H54 (cell line): ENCODE results near the gene FAM76B.

ENCODE experiments used
- DNase-seq: peaks from one replicate; pipeline ENCODE4 v3.0.0; 2011; ENCODE audit warnings: low spot score, mixed read lengths; ENCODE audit not compliant: insufficient read length
- FAIRE-seq: peaks from 3 replicates; lab custom pipeline; 2011; peaks lifted over from hg19 to GRCh38; lab: Jason Lieb, UNC
- POLR2A ChIP-seq: IDR thresholded peaks from 2 replicates; pipeline ENCODE4 v1.6.1; 2011; ENCODE audit warnings: low read depth, mild to moderate bottlenecking, low read length

FAM76B gene

DNA sequence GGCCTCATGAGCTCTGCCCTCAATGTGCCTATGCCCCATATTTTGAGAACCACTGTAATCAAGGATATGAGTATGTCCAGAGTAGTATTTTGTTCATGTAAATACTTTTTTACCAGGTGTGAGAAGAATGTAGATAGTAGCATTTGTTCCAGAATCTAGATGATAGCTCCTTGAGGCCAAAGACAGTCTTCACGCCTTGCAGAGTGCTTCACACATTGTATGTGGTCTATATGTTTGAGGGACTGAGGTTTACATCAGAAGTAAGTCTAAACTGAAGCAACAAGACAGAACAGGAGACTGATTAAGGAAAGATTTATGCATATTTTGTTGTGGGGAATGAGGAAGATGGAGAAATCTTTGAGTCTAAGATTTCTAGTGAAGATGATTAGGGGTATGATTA, 13.2 kb upstream of the FAM76B start:
- FAIRE-seq (no peak), DNase-seq (no peak)
- TF ChIP-seq POLR2A: no peak

GRCh38 chr11:95800438-95800837, 10.9 kb upstream of the FAM76B start:
- DNase-seq (no peak), FAIRE-seq (no peak)
- TF ChIP-seq POLR2A: no peak

GRCh38 chr11:95799546-95799945, 10.0 kb upstream of the FAM76B start:
- TF ChIP-seq POLR2A: no peak
- DNase-seq (no peak), FAIRE-seq (no peak)

DNA sequence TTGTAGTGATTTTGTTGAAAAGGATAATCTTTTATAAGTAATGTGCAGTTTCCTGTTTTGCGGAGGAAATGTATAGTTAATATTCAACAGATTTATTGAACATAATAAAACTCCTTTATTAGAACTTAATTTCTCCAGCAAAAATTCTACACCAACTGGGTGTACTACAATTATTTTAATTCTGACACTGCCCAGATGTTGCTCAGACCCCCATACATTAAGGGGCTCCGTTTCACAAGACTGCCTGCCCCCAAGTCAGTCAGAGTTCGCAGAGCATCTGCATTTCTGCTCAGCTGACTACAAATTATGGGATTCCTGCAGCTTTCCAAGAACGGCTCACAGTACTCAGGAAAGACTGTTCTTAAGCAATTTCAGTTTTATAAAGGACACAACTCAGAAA, 6.9 kb upstream of the FAM76B start:
- FAIRE-seq (no peak), DNase-seq (no peak)
- TF ChIP-seq POLR2A: no peak

- no peak for FAIRE-seq
- DNase-seq: no peak
- no peak for TF ChIP-seq POLR2A
Observed at GRCh38 chr11:95795627-95796295, 6.2 kb upstream of the FAM76B start.

GRCh38 chr11:95794086-95794485, 4.5 kb upstream of the FAM76B start:
- no peak for TF ChIP-seq POLR2A
- FAIRE-seq (no peak), DNase-seq (no peak)

DNA sequence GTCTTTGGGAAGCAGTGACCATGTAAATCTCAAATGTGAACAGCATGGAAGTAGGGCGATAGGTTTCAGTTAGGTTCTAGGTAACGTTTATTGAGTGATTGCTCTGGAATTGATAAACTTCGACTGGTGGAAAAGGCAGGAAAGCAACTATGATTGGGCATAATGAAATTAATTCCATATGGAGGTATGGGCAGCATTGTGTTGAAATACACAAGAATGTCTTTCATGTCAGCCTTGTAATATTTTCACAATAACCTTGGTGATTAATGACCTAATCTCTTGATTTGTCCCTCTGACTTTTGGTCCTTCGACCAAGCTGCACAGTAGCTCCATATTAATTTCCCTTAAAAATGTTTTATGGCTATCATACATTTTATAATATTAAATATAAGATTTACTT, 3.5 kb upstream of the FAM76B start:
- FAIRE-seq: no peak
- no peak for TF ChIP-seq POLR2A
- DNase-seq: no peak

- DNase-seq: no peak
- peak; percentile 6 for FAIRE-seq
- TF ChIP-seq POLR2A: no peak
Observed at GRCh38 chr11:95792700-95793099, 3.1 kb upstream of the FAM76B start.

GRCh38 chr11:95792200-95792599, 2.6 kb upstream of the FAM76B start:
- FAIRE-seq: no peak
- DNase-seq: no peak
- no peak for TF ChIP-seq POLR2A

- TF ChIP-seq POLR2A: no peak
- FAIRE-seq: no peak
- no peak for DNase-seq
Observed at GRCh38 chr11:95791709-95792033, 2.1 kb upstream of the FAM76B start.

GRCh38 chr11:95790933-95791708, 1.5 kb upstream of the FAM76B start:
- peak; percentile 3 for DNase-seq
- no peak for TF ChIP-seq POLR2A
- no peak for FAIRE-seq

- FAIRE-seq (peak; percentile 52), DNase-seq (peak; percentile 49)
- TF ChIP-seq POLR2A: peak; percentile 24; the same call in 1 of the 2 replicates
Observed at GRCh38 chr11:95790123-95790932, 746 bp upstream of the FAM76B start, which contains the start of gene CEP57. Gene CEP57, plus strand, starts transcription at chr11:95790498. Its CDS starts 201 bp downstream, at chr11:95790699.

GRCh38 chr11:95788921-95789505, 569 bp downstream of the FAM76B start:
- FAIRE-seq (no peak), DNase-seq (peak; percentile 3)
- TF ChIP-seq POLR2A: no peak

DNA sequence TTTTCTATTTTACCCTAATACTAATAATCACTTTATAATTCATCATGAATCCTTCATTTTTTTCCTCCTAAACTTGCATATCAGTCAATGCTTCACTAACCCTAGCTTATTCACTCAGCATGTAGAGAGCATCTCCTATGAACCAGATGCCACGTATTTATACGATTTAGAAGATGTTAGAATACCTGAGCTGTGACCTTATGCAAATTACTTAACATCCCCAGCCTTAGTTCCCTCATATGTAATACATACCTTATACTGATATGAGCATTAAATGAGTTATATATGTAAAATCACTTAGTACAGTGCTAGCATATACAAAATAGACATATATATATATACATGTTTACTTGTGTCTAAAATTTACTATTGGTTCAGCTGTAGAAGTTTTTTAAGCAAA, 9.0 kb downstream of the FAM76B start:
- DNase-seq: no peak
- no peak for FAIRE-seq
- TF ChIP-seq POLR2A: no peak

DNA sequence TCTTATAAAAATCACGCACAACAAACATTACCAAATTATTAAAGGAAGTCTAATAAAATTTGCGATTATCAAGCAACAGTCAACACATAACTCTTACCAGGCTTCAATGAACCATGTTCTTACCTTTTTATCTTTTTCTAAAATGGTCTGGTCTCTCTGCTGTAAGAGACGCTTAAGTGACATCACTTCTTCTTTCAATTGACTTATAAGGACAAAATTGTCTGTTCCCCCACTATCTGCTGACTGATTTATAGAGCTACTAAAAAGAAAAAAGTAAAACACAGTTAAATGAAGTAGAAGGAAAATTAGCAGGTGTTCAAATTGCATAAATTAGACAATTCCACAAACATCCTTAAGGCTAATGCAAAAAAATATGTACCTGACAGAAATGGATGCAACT, 10.9 kb downstream of the FAM76B start:
- DNase-seq (no peak), FAIRE-seq (no peak)
- TF ChIP-seq POLR2A: no peak
